Endothelial cell (in vitro differentiated cells): ENCODE results near the gene ELOVL2. TPM values are rescaled to one million over a fixed set of nuclear protein-coding genes. Genes with fewer than 3 reads are reported as not detected.

Source experiments
- DNase-seq: peaks from one replicate; pipeline ENCODE4 v3.0.0; 2021; ENCODE audit warnings: low spot score
- H3K27ac Mint-ChIP-seq: one replicate; pipeline ENCODE4 v1.8.0; 2021; ENCODE audit warnings: mixed read lengths, inconsistent platforms; ENCODE audit not compliant: unreplicated experiment
- H3K27me3 Mint-ChIP-seq: one replicate; pipeline ENCODE4 v1.8.0; 2021; ENCODE audit warnings: mild to moderate bottlenecking, moderate library complexity, mixed read lengths, inconsistent platforms; ENCODE audit not compliant: unreplicated experiment
- H3K36me3 Mint-ChIP-seq: one replicate; pipeline ENCODE4 v1.8.0; 2021; ENCODE audit warnings: mild to moderate bottlenecking, low read depth, mixed read lengths, inconsistent platforms; ENCODE audit not compliant: unreplicated experiment
- H3K4me1 Mint-ChIP-seq: one replicate; pipeline ENCODE4 v1.8.0; 2021; ENCODE audit warnings: mild to moderate bottlenecking, mixed read lengths, inconsistent platforms; ENCODE audit not compliant: unreplicated experiment
- H3K4me3 Mint-ChIP-seq: one replicate; pipeline ENCODE4 v1.8.0; 2021; ENCODE audit warnings: mild to moderate bottlenecking, mixed read lengths, inconsistent platforms; ENCODE audit not compliant: unreplicated experiment
- H3K9me3 Mint-ChIP-seq: one replicate; pipeline ENCODE4 v1.8.0; 2021; ENCODE audit warnings: mixed read lengths, inconsistent platforms; ENCODE audit not compliant: unreplicated experiment
- total RNA-seq: library from RNA; stranded (reverse); fragmentation: NEBNext Ultra II Directional; extraction: Animal tissue kit (Norgen Biotek cat#: 25700); gene quantifications from one replicate; pipeline ENCODE4 v1.2.1, GENCODE V29; 2021; ENCODE audit not compliant: unreplicated experiment
- TF ChIP-seq, protein P1 (sequence below): fragments of 200-600 bp; sonication (generic); IDR thresholded peaks from one replicate; pipeline ENCODE4 v1.5.0; 2021; ENCODE audit warnings: antibody characterized with exemption; ENCODE audit not compliant: unreplicated experiment

Gene ELOVL2
- total RNA-seq, 1 donor from 2014 or later, result 0.31 TPM

DNA sequence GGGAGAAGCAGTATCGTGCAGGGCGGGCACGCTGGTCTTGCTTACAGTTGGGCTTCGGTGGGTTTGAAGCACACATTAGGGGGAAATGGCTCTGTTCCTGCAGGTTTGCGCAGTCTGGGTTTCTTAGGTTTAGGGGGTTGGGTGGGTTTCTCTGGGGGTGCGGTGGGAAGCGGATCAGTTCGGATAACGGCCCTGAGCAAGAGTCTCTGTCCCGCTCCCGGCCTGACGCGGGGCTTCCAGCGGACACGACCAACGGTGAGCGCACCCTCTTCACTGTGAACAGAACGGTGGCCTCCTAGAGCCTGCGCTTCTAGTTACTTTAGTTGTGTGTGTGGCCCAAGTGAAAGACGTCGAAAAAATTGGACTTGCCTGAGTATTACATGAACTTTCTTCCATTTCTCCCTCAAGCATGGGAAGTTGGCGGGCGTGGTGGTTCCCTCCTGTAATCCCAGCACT, 635 bp upstream of the ELOVL2 start:
- H3K27ac Mint-ChIP-seq, result no peak overlapping the region
- no peaks in the 10 kb centered on the region for H3K9me3 Mint-ChIP-seq
- H3K4me3 Mint-ChIP-seq, result peak overlapping the region; percentile 93
- no peak for DNase-seq
- TF ChIP-seq, protein P1, sequence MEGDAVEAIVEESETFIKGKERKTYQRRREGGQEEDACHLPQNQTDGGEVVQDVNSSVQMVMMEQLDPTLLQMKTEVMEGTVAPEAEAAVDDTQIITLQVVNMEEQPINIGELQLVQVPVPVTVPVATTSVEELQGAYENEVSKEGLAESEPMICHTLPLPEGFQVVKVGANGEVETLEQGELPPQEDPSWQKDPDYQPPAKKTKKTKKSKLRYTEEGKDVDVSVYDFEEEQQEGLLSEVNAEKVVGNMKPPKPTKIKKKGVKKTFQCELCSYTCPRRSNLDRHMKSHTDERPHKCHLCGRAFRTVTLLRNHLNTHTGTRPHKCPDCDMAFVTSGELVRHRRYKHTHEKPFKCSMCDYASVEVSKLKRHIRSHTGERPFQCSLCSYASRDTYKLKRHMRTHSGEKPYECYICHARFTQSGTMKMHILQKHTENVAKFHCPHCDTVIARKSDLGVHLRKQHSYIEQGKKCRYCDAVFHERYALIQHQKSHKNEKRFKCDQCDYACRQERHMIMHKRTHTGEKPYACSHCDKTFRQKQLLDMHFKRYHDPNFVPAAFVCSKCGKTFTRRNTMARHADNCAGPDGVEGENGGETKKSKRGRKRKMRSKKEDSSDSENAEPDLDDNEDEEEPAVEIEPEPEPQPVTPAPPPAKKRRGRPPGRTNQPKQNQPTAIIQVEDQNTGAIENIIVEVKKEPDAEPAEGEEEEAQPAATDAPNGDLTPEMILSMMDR, result peak; percentile 3
- H3K27me3 Mint-ChIP-seq, result peaks cover 14% of the 10 kb centered on the region
- peaks cover 12% of the 10 kb centered on the region for H3K4me1 Mint-ChIP-seq
- peaks cover 12% of the 10 kb centered on the region for H3K36me3 Mint-ChIP-seq

DNA sequence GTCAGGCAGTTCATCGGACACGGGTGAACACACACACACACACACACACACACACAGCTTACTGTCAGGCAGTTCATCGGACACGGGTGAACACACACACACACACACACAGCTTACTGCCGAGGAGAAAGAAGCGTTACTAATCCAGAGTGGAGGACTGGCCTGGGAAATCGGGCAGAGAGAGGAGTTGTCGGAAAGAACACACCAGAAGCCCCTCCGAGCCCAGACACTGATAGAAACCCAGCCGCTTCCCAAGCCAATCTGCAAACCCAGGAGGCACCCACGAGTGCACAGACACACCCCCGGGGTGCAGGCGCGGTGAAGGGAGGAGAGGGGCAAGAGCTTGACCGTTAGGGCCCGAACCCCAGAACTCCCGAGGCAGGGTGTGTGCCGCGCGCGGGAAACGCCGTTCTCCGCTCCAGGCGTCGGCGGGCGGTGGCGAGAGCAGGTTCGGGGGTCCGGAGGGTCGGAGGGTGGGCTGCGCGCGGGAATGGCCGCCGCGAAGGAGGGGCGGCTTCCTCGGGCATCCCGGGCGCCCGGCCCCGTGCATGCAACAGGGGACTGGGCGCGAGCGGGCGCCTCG, 636 bp downstream of the ELOVL2 start:
- TF ChIP-seq, protein P1, result no peak
- Mint-ChIP-seq H3K4me3 (peak overlapping the region; percentile 93), H3K4me1 (peaks cover 14% of the 10 kb centered on the region), H3K9me3 (no peaks in the 10 kb centered on the region), H3K36me3 (peaks cover 12% of the 10 kb centered on the region), H3K27me3 (peaks cover 14% of the 10 kb centered on the region), H3K27ac (no peak overlapping the region)
- DNase-seq, result no peak

DNA sequence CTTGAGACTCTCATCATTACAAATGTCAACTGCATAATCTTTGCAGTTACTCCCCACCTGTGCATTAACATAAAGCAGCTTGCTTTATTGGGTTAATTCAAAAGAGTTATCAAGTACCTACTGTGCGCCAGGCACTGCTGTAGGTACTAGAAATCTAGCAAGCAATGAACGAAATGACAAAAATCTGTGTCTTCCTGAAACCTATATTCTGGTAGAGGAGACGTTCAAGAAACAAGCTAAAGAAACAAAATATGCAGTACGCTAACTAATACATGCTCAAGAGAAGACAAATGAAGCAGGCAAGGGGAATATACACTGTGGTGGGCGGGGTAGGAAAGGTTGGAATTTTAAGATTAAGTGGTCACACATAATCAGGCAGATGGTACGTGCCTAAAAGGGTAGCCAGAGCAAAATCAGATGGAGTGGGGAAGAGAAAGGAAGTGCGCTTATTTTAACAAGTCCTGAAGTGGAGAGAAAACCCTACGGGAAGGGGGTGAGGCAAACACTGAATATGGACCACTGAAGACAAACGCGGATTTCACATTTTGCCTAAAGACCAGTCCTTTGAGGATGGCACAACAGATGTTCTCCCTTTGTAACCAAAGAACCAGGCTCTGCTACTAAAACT, 1.2 kb downstream of the ELOVL2 start:
- TF ChIP-seq, protein P1, result no peak
- H3K4me3 Mint-ChIP-seq, result peak overlapping the region; percentile 93
- H3K4me1 Mint-ChIP-seq, result peaks cover 14% of the 10 kb centered on the region
- peaks cover 12% of the 10 kb centered on the region for H3K36me3 Mint-ChIP-seq
- DNase-seq, result no peak
- no peaks in the 10 kb centered on the region for H3K9me3 Mint-ChIP-seq
- peaks cover 14% of the 10 kb centered on the region for H3K27me3 Mint-ChIP-seq
- no peak overlapping the region for H3K27ac Mint-ChIP-seq

DNA sequence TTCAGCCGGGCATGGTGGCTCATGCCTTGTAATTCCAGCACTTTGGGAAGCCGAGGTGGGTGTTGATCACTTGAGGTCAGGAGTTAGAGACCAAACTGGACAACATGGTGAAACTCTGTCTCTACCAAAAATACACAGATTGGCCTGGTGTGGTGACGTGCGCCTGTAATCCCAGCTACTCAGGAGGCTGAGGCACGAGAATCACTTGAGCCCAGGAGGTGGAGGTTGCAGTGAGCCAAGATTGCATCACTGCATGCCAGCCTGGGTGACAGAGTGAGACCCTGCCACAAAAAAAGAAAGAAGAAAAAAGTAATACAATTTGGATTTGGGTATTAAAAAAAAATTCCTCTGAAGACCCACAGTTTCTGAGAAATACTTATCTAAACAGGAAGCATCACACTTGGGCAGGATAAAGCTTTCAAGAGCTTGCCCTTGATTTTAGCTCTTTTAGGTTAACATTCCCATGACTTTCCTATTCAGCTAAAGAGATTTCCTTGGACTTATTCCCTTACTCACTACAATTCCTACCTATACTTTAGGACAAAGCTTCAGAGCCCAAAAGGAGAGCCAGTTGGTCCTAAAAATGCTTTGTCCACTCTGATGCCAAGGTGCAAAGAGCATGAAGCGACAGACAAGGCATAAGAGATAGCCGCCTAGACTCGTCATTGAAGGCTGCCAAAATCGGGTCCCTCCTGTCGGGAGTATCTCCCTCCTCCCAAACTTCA, 1.9 kb downstream of the ELOVL2 start:
- peaks cover 14% of the 10 kb centered on the region for H3K4me1 Mint-ChIP-seq
- H3K9me3 Mint-ChIP-seq, result no peaks in the 10 kb centered on the region
- no peak overlapping the region for H3K4me3 Mint-ChIP-seq
- TF ChIP-seq, protein P1, result no peak
- DNase-seq, result no peak
- peaks cover 12% of the 10 kb centered on the region for H3K36me3 Mint-ChIP-seq
- H3K27ac Mint-ChIP-seq, result no peak overlapping the region
- H3K27me3 Mint-ChIP-seq, result peaks cover 14% of the 10 kb centered on the region

DNA sequence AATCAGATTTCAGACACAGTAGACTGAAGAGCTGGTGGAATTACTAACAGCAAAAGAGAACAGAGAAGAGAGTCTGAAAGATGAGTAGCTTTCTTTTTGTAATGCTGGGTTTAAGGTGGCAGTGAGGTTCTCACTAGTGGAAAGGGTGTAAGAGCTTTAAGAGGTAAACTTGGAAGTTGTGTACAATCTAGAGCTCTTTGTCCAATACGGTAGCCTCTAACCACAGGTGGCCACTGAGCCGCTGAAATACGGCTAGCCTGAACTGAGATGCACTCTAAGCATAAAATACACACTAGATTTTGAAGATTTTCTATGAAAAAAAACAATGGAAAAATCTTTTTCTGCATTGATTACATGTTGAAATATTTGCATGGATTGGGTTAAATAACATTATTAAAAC, 4.0 kb downstream of the ELOVL2 start:
- TF ChIP-seq, protein P1, result no peak
- no peak overlapping the region for H3K27ac Mint-ChIP-seq
- H3K9me3 Mint-ChIP-seq, result no peaks in the 10 kb centered on the region
- H3K4me3 Mint-ChIP-seq, result no peak overlapping the region
- H3K4me1 Mint-ChIP-seq, result peaks cover 21% of the 10 kb centered on the region
- DNase-seq, result no peak
- H3K36me3 Mint-ChIP-seq, result peaks cover 12% of the 10 kb centered on the region
- peaks cover 14% of the 10 kb centered on the region for H3K27me3 Mint-ChIP-seq
